GM19023 (cell line): ENCODE measurements around the gene SH3PXD2A.

Experiments
- ATAC-seq: cut with Tn5 transposase; IDR thresholded peaks from one replicate; pipeline ENCODE4 v1.9.1; 2021; ENCODE audit warnings: mild to moderate bottlenecking, moderate library complexity; ENCODE audit not compliant: unreplicated experiment

The SH3PXD2A gene

GRCh38 chr10:103552856-103553742, 302.3 kb downstream of the SH3PXD2A start:
- no peak for ATAC-seq

- ATAC-seq, result no peak
Observed at GRCh38 chr10:103551619-103552602, 303.5 kb downstream of the SH3PXD2A start.

- no peak for ATAC-seq
Observed at GRCh38 chr10:103550229-103550628, 305.1 kb downstream of the SH3PXD2A start.

- no peak for ATAC-seq
Observed at GRCh38 chr10:103549349-103549685, 306.1 kb downstream of the SH3PXD2A start.

- ATAC-seq, result no peak
Observed at GRCh38 chr10:103548581-103549348, 306.6 kb downstream of the SH3PXD2A start.

GRCh38 chr10:103548006-103548405, 307.4 kb downstream of the SH3PXD2A start:
- no peak for ATAC-seq

GRCh38 chr10:103547391-103547946, 307.9 kb downstream of the SH3PXD2A start:
- ATAC-seq, result no peak

- no peak for ATAC-seq
Observed at GRCh38 chr10:103546401-103546800, 309.0 kb downstream of the SH3PXD2A start.

- no peak for ATAC-seq
Observed at GRCh38 chr10:103545771-103546281, 309.6 kb downstream of the SH3PXD2A start.

- ATAC-seq, result no peak
Observed at GRCh38 chr10:103545366-103545765, 310.0 kb downstream of the SH3PXD2A start.

GRCh38 chr10:103544657-103545310, 310.6 kb downstream of the SH3PXD2A start:
- no peak for ATAC-seq
